AG09319 (cell line): ENCODE results near the gene RPL9.

Experiments used
- DNase-seq: peaks from one replicate; pipeline ENCODE4 v3.0.0-alpha.2; 2010; ENCODE audit warnings: low read depth; ENCODE audit errors: extremely low read depth
- CTCF ChIP-seq: IDR thresholded peaks from 2 replicates; pipeline ENCODE4 v1.5.1; 2011; ENCODE audit warnings: low read depth, mild to moderate bottlenecking, inconsistent platforms, low read length, moderate library complexity

RPL9 gene

GRCh38 chr4:39495446-39496213 is 36.9 kb upstream of the RPL9 start:
- no peak for DNase-seq
- TF ChIP-seq CTCF: no peak

- DNase-seq: no peak
- no peak for TF ChIP-seq CTCF
Observed at GRCh38 chr4:39494354-39494753, 35.6 kb upstream of the RPL9 start.

GRCh38 chr4:39490322-39490721 is 31.6 kb upstream of the RPL9 start:
- no peak for DNase-seq
- TF ChIP-seq CTCF: no peak

- no peak for TF ChIP-seq CTCF
- DNase-seq: no peak
Observed at GRCh38 chr4:39486221-39486804, 27.6 kb upstream of the RPL9 start.

- DNase-seq: no peak
Observed at GRCh38 chr4:39484582-39485272, 26.0 kb upstream of the RPL9 start.

GRCh38 chr4:39480902-39481695 is 22.4 kb upstream of the RPL9 start:
- no peak for DNase-seq
- TF ChIP-seq CTCF: no peak

More at GRCh38 chr4:39484582-39485272, 26.0 kb upstream of the RPL9 start:
- no peak for TF ChIP-seq CTCF

- DNase-seq: no peak
- TF ChIP-seq CTCF: no peak
Observed at GRCh38 chr4:39480251-39480650, 21.5 kb upstream of the RPL9 start.
